Heart left ventricle (tissue), 16 donors: ENCODE data around the gene RNF175. TPM values are rescaled to one million over a fixed set of nuclear protein-coding genes. Genes with fewer than 3 reads are reported as not detected.

Source experiments
- ATAC-seq, 4 donors: fragments of 200-7000 bp; cut with Tn5 transposase; one replicate each; pipeline ENCODE4 v1.9.1; 2020 to 2022; ENCODE audit warnings: moderate library complexity in 4 of 4, mild to moderate bottlenecking in 3 of 4, moderate number of reproducible peaks in 1 of 4
- DNase-seq, 5 donors: peaks; one replicate each; pipeline ENCODE4 v3.0.0-alpha.2; 2020
- H3K27ac ChIP-seq, 12 donors: fragments of 200-600 bp; sonication (generic) in 4 of 12; one replicate each; pipeline versions ENCODE4 v1.5.0 to v1.8.0; 2016 to 2022; ENCODE audit warnings: mild to moderate bottlenecking in 2 of 12
- H3K27me3 ChIP-seq, 9 donors: fragments of 200-600 bp; sonication (generic) in 2 of 9; one replicate each; pipeline versions ENCODE4 v1.5.1 to v1.8.0; 2016 to 2022; ENCODE audit warnings: mild to moderate bottlenecking in 3 of 9
- H3K36me3 ChIP-seq, 9 donors: fragments of 200-600 bp; sonication (generic) in 2 of 9; one replicate each; pipeline versions ENCODE4 v1.5.0 to v1.8.0; 2018 to 2022; ENCODE audit warnings: mild to moderate bottlenecking in 2 of 9
- H3K4me1 ChIP-seq, 12 donors: fragments of 200-600 bp; sonication (generic) in 4 of 12; one replicate each; pipeline versions ENCODE4 v1.5.0 to v1.8.0; 2016 to 2022; ENCODE audit warnings: mild to moderate bottlenecking in 3 of 12
- H3K4me3 ChIP-seq, 12 donors: fragments of 200-600 bp; sonication (generic) in 4 of 12; one replicate each; pipeline versions ENCODE4 v1.5.0 to v1.8.0; 2017 to 2022; ENCODE audit warnings: mild to moderate bottlenecking in 9 of 12, moderate library complexity in 4 of 12
- H3K9me3 ChIP-seq, 12 donors: fragments of 200-600 bp; sonication (generic) in 4 of 12; one replicate each; pipeline versions ENCODE4 v1.5.0 to v1.8.0; 2016 to 2022; ENCODE audit warnings: mild to moderate bottlenecking in 1 of 12
- POLR2A ChIP-seq, 2 donors: fragments of 450-650 bp; IDR thresholded peaks; one replicate each; pipeline ENCODE4 v1.6.1; 2017; ENCODE audit warnings: antibody characterized with exemption in 2 of 2, mild to moderate bottlenecking in 2 of 2, moderate library complexity in 2 of 2
- WGBS, 4 donors: extraction: QIAGEN DNeasy Blood & Tissue Kit in 2 of 4; methylation state at CpG; one replicate each; pipeline versions ENCODE4 v1.1.5 to v1.1.7; 2013 to 2018; 5-methylcytosine and 5-hydroxymethylcytosine counted together
- intact Hi-C, 10 donors: fragments of 100-400 bp; cut with DNase I; formaldehyde crosslinking; loops; one replicate each; pipeline versions ENCODE4 v1.11.1 to v1.14.2; 2022
- long read RNA-seq, 3 donors: library from polyadenylated mRNA; unstranded; transcript quantifications; one replicate each; pipeline ENCODE4 v2.0.0, GENCODE V29; 2020 to 2021
- polyA plus RNA-seq, 2 donors: library from polyadenylated mRNA; stranded (reverse); fragments of 200-250 nt; gene quantifications; one replicate each; pipeline ENCODE4 v1.2.3, GENCODE V29; 2013
- total RNA-seq, 9 donors: library from RNA; depleted of rRNA in 2 of 9; stranded (reverse); fragments of >200 nt in 2 of 9; fragmentation: NEBNext Ultra II Directional in 3 of 9; extraction: Animal tissue kit (Norgen Biotek cat#: 25700) in 3 of 9; gene quantifications; one replicate each; pipeline versions ENCODE4 v1.1.0 to v1.2.4, GENCODE V29; 2016 to 2023
- TF ChIP-seq, protein P1 (sequence below), 12 donors: fragments of 200-600 bp; sonication (generic) in 4 of 12; IDR thresholded peaks; one replicate each; pipeline versions ENCODE4 v1.5.0 to v1.8.0; 2018 to 2022; ENCODE audit warnings: antibody characterized with exemption in 12 of 12, mild to moderate bottlenecking in 5 of 12
- donor health status: ischemic (EF 13 %, LVEDD 7.1; RV severe dilation, severe dysfunction).
- donor health status: healthy with polysubstance abuse.
- donor health status: DM: no; HTN: yes; CAD: no.
- donor health status: DM: no; HTN: no; CAD: no.
- donor health status: ischemic (EF 25% LVEDD 6.9; RV normal size, moderate dysfunction).
- donor health status: ischemic (EF 25% LVEDD 5.7; RV mildly dilated, moderate dysfunction).
- donor health status: healthy.
- donor health status: DM: yes; HTN: yes; CAD: no.
- donor health status: ischemic (EF 35%, LVEDD 5.7; RV mildly dilated, moderate dysfunction).
- donor health status: nonischemic (EF 11% LVEDD 7.7; RV severe dilation, severe dysfunction).
- donor health status: DM: yes; HTN: yes; CAD: no.
- donor health status: PGD.
- donor health status: ischemic (EF 29% LVEDD 5.4; RV normal size, mild dysfunction).
- donor health status: nonischemic (EF 23%, LVEDD 6.1; RV moderate dilation, normal function).

The RNF175 gene
- total RNA-seq (1 to 10 TPM in 2 of 9 donors, under 1 TPM in 6, not detected in 1; 0.16 to 1.1 (median 0.62) TPM), polyA plus RNA-seq (under 1 TPM; 0.44 to 0.53 TPM)
- long read RNA-seq, donor 1, partial matches to known transcripts: 0 of 1 reads
- long read RNA-seq, donor 1, other reads (novel, unspliced or antisense): 0 of 1 reads
- long read RNA-seq, donor 2: 0 reads
- long read RNA-seq, donor 3: 0 reads

DNA sequence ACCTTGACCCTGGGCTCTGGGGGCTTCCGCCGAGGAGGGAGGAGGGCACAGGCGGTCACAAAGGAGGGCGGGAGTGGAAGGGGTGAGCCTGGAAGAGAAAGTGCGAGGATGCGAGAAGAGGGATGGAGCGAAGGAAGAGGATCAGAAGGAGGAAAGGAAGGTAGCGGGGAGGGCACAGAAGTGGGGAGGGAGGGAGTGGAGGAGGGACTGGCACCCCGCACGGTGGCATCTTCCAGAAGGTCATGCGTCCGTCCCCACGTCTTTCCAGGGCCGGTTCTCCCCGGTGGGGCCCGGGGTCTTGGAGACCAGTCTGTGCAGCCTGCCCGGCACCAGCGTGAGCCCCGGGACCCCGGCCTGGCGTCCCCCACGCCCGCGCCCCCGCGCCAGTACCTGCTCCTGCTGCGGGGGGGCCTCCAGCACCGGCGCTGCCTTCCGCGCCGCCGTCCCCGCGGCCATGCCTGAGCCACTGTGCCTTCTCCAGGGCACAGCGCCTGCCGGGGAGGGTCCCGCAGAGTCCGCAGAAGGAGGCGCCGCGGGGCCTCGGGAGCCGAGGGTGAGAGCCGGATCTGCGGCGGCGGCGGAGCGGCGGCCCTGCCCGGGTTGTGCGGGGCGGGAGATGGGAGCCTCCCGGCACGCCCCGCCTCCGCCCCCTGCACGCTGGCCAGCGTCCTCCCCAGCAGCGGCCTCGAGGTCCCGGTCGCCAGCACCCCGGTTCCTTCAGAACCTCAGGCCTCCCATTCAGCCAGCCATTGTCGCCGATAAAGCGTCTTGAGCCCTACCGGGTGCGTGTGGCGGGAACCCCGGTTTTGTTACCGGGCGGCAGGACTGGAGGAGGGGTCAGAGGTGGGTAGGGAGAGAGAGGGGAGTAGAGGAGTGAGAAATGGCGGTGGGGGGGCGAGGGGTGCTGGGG, at the start of gene RNF175:
Gene RNF175, minus strand, starts transcription at position 618 of the 910 bp plus-strand sequence. Its CDS starts 162 bp downstream, at position 456.
- TF ChIP-seq POLR2A (IDR thresholded peaks at IDR 0.05): no peak
- TF ChIP-seq, protein P1, sequence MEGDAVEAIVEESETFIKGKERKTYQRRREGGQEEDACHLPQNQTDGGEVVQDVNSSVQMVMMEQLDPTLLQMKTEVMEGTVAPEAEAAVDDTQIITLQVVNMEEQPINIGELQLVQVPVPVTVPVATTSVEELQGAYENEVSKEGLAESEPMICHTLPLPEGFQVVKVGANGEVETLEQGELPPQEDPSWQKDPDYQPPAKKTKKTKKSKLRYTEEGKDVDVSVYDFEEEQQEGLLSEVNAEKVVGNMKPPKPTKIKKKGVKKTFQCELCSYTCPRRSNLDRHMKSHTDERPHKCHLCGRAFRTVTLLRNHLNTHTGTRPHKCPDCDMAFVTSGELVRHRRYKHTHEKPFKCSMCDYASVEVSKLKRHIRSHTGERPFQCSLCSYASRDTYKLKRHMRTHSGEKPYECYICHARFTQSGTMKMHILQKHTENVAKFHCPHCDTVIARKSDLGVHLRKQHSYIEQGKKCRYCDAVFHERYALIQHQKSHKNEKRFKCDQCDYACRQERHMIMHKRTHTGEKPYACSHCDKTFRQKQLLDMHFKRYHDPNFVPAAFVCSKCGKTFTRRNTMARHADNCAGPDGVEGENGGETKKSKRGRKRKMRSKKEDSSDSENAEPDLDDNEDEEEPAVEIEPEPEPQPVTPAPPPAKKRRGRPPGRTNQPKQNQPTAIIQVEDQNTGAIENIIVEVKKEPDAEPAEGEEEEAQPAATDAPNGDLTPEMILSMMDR (IDR thresholded peaks at IDR 0.05): no peak
- H3K9me3 ChIP-seq: peaks cover 0 to 9% (median 0%) of the 10 kb centered on the region in 12 donors
- peak within 1 kb of the TSS; percentile 29 to 61 (median 52) for H3K4me3 ChIP-seq
- ATAC-seq (peak in 3 of 4 donors; percentile 36 to 65 (median 41)), DNase-seq (peak in 1 of 5 donors; percentile 60)
- no peak within 1 kb of the TSS for H3K27ac ChIP-seq
- peaks cover 0 to 12% (median 2%) of the 10 kb centered on the region in 12 donors for H3K4me1 ChIP-seq
- 4 to 11% (median 5%) methylated on average over 27 to 76 of the region's 76 CpGs for WGBS, 4 donors
- peaks cover 0 to 56% (median 20%) of the 10 kb centered on the region in 9 donors for H3K27me3 ChIP-seq
- intact Hi-C loops: loop anchor here in 1 of 10 donors (10.0 kb wide), 1 partner anchor 415 kb away; the partner anchor contains the start of gene MND1
- H3K36me3 ChIP-seq: no peaks in the 10 kb centered on the region

DNA sequence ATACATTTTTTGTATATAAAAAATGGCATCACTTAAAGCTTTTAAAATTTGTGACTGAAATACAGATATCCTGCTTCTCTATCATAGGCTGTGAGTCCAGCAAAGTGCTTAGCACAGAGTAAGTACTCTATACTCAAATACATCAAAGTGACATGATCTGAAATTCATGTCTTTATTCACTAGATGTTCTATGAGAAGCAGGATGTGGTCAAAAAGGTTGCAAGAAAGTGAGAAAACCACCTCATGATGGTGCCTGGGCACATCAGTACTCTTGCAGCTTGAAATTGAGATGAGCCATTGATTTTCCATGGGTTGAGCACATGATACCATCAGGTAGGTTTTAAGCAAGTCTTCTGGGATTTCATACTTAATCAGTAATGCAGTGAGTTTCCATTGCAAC, 49.5 kb upstream of the RNF175 start:
- H3K9me3 ChIP-seq: no peaks in the 10 kb centered on the region
- intact Hi-C loops: no loop called here

DNA sequence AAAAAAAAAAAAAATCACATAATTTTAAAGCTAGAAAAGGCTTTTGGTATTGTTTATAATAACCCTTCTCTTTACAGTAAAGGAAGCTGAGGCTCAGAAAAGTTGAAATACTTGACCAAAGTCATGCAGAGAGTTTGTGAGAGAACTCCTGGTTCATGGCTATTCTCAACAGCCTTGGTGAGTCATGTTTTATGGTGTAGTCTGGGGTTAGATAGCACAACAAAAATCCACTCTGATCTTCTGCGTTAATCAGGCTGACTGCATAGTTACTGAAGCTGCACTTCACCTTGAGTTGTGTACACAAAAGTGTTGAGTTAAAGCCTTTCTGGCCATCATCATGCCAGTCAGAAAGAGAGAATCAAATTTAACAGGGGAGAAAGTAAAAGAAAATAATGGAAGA, 48.4 kb upstream of the RNF175 start:
- WGBS, 4 donors: 61 to 86% (median 68%) methylated on average over 1 of the region's 1 CpG
- Histone ChIP-seq H3K9me3 (no peaks in the 10 kb centered on the region), H3K36me3 (no peaks in the 10 kb centered on the region), H3K4me3 (no peak overlapping the region), H3K27me3 (peaks cover 0 to 11% (median 0%) of the 10 kb centered on the region in 9 donors), H3K27ac (no peak overlapping the region), H3K4me1 (no peaks in the 10 kb centered on the region)
- intact Hi-C loops: no loop called here
- DNase-seq (no peak), ATAC-seq (no peak)
- TF ChIP-seq POLR2A (IDR thresholded peaks at IDR 0.05): no peak
- TF ChIP-seq, protein P1 (IDR thresholded peaks at IDR 0.05): no peak

More for the DNA sequence above, 49.5 kb upstream of the RNF175 start:
- H3K4me3 ChIP-seq: no peak overlapping the region
- no peak for DNase-seq
- H3K4me1 ChIP-seq: no peaks in the 10 kb centered on the region
- peaks cover 0 to 11% (median 0%) of the 10 kb centered on the region in 9 donors for H3K27me3 ChIP-seq
- no peak overlapping the region for H3K27ac ChIP-seq
- no peak for ATAC-seq
- no peak for TF ChIP-seq POLR2A (IDR thresholded peaks at IDR 0.05)
- TF ChIP-seq, protein P1 (IDR thresholded peaks at IDR 0.05): no peak
- no peaks in the 10 kb centered on the region for H3K36me3 ChIP-seq

DNA sequence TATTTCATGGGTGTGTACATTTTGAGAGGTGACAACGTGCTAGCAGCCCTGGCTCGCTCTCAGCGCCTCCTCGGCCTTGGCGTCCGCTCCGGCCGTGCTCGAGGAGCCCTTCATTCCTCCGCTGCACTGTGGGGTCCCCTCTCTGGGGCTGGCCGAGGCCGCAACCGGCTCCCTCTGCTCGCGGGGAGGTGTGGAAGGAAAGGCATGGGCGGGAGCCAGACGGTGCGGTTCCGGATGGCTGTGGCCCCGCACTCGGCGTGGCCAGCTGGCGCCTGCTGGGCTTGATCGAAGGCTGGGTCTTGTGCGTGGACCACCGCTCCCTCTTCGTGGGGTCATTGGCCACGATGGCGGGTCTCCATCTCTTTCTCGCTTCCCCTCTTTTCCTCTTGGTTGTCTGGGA, 46.2 kb upstream of the RNF175 start:
- H3K27ac ChIP-seq: no peak overlapping the region
- no peaks in the 10 kb centered on the region for H3K4me1 ChIP-seq
- no peak overlapping the region for H3K4me3 ChIP-seq
- no peak for ATAC-seq
- no peaks in the 10 kb centered on the region for H3K36me3 ChIP-seq
- H3K9me3 ChIP-seq: no peaks in the 10 kb centered on the region
- DNase-seq: peak in 1 of 5 donors; percentile 51
- TF ChIP-seq POLR2A (IDR thresholded peaks at IDR 0.05): no peak
- TF ChIP-seq, protein P1 (IDR thresholded peaks at IDR 0.05): no peak
- 92 to 93% (median 93%) methylated on average over 30 of the region's 30 CpGs for WGBS, 4 donors
- peaks cover 0 to 4% (median 0%) of the 10 kb centered on the region in 9 donors for H3K27me3 ChIP-seq
- intact Hi-C loops: no loop called here
